SH-SY5Y (cell line): ENCODE data around the gene C1QTNF12.

Source experiments
- GATA2 ChIP-seq: IDR thresholded peaks from 2 replicates; pipeline ENCODE4 v1.6.1; 2011; ENCODE audit warnings: mild to moderate bottlenecking, low read depth, low read length
- GATA3 ChIP-seq: IDR thresholded peaks from 2 replicates; pipeline ENCODE4 v1.6.1; 2011; ENCODE audit warnings: low read depth, mild to moderate bottlenecking, low read length, moderate library complexity

The C1QTNF12 gene

GRCh38 chr1:1215080-1215676 is 31.3 kb downstream of the C1QTNF12 start:
- no peak for TF ChIP-seq GATA3
- TF ChIP-seq GATA2 = no peak

GRCh38 chr1:1213345-1214265 is 32.9 kb downstream of the C1QTNF12 start, which contains the start of gene TNFRSF4:
Gene TNFRSF4, minus strand, starts transcription at chr1:1214153. Its CDS starts 26 bp downstream, at chr1:1214127.
- TF ChIP-seq GATA2 (no peak), GATA3 (no peak)

DNA sequence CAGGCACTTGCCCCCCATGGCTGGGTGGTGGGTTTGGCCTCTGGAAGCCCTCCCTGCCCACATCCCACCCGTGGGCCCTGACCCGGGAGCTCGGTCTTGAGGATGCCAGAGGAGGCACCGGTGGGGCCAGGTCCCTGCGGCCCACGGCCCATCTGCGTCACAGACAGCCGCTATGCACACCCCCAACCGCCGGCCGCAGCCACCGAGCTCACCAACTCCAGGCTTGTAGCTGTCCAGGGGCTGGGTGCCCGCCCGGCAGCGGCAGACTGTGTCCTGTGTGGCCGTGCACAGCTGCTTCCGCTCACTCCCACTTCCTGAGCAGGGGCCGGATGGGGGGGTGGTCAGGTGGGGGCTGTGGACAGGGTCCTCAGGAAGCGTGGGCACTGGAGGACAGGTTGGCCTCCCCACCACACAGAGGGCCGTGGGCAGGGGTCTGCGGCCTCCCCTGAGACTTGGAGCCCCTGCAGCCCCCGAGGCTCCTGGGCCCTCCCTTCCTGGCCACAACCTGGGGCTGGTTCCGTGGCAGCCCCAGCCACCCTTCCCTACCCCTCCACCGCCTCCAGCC is 33.7 kb downstream of the C1QTNF12 start:
- no peak for TF ChIP-seq GATA3
- no peak for TF ChIP-seq GATA2

- TF ChIP-seq GATA2 = no peak
- no peak for TF ChIP-seq GATA3
These were observed 34.7 kb downstream of the C1QTNF12 start for GRCh38 chr1:1211541-1212441.

DNA sequence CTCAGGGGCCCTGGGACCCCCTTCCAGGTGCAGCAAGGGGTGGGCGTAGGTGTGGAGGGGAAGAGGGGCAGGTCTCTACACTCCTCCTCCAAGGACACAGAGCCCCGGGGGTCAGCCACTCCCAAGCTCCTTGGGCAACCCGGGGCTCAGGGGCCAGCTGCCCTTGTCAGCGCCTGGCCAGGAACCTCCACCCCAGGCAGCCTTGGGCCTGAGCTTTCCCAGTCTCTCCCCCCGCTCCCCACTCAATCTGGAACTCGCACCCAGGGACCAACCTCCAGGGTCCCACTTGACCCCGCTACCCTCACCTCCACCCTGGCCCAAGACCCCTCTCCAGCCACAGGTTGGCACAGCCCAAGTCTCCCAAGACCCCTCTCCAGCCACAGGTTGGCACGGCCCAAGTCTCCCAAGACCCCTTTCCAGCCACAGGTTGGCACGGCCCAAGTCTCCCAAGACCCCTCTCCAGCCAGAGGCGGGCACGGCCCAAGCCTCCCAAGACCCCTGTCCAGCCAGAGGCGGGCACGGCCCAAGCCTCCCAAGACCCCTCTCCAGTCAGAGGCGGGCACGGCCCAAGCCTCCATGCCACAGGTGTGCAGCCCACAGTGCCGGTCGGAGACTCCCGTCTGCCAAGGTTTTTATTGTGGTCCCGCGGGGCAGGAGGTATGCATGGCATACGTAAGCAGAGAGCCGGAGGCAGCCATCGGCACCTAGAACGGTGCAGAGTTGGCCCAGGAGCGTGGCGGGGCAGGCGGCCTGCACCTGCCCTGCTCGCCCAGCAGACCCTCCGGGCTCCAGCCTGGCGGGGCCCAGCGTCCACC is 35.6 kb downstream of the C1QTNF12 start:
- TF ChIP-seq GATA2 (no peak), GATA3 (no peak)

GRCh38 chr1:1208713-1209433 is 37.6 kb downstream of the C1QTNF12 start:
- TF ChIP-seq GATA3 (no peak), GATA2 (no peak)

DNA sequence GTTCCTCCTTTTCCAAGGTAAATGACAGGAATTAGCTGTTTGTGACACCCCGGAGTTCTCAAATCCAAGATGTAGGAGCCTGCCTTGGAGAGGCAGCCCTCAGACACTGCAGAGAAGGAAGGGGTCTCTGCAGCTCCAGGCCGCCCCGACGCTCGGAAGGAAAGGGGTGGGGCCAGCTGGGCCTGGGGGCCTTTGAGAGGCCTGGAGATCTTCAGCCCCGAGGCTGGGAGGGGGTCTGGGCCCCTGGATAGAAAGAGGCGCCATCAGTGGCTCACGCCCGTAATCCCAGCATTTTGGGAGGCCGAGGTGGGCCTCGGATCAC is 39.0 kb downstream of the C1QTNF12 start:
- TF ChIP-seq GATA3 (no peak), GATA2 (no peak)

- no peak for TF ChIP-seq GATA3
- no peak for TF ChIP-seq GATA2
These were observed 39.5 kb downstream of the C1QTNF12 start for GRCh38 chr1:1206966-1207531.

DNA sequence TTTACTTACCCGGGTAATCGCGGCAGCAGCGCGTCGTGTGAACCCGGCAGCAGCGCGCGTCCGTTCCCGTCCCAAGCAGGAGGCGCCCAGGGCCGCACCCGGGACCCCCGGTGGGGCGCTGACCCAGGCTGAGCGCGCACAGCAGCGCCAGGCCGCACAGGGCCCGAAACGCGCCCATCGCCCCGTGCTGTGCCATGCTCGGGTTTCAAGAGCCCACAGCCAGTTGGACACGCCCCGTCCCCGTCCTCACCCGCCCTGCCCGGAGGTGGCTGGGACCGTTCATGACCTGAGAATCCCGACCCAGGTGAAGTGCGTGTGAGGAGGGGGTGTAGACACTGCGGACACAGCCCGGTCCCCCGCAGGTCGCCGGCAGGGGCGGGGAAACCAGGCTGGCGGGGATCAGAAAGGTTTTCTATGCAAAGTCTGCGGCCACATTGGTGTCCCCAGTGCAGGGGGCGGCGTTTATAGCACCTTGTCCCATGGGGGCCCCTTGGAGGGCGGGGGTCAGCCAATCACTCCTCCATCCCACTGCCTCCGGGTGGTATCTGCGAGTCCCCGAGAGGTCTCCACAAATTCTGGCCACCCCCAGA is 40.1 kb downstream of the C1QTNF12 start, which contains the start of gene TNFRSF18:
Gene TNFRSF18, minus strand, starts transcription at position 217 of the 590 bp plus-strand sequence. Its CDS starts 21 bp downstream, at position 196.
- TF ChIP-seq GATA2 (no peak), GATA3 (no peak)

GRCh38 chr1:1205769-1206375 is 40.6 kb downstream of the C1QTNF12 start:
- TF ChIP-seq GATA3 = no peak

DNA sequence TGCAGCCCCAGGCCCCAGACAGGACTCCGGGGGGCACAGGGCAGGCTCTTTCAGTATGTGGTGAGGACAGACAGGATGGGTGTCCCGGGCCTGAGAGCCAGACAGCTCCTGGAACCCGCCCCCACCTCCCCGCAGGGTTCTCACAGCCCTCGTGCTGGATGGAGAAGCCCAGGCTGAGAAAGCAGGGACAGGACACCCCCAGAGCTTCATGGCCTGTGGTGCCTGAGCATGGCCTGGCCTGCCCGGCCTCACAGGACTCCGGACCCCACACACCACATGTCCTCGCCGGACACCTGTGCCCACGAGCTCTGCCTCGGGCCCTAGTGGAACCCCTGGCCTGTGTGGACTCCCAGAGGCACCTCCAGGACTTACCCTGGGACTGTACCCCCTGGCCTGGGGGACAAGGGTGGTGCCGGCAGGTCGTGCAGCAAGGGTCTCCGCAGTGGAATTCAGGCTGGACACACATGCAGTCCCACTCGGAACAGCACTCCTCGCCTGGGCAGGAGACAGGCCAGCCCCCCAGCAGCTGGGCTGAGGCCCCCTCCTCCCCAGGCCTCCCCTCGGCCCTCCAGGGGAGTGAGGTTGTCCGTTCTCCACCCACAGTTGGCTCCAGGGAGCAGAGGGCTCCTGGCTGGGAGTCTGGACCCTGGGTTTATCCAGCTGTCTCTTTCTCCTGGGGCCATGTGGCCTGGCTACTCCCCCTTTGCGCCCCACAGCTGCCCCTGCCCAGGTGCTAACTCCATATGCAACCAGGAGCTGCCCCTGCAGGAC is 41.3 kb downstream of the C1QTNF12 start:
- TF ChIP-seq GATA2 = no peak
- TF ChIP-seq GATA3 = no peak
